HepG2 (cell line): ENCODE data around the gene STRN3. TPM values are rescaled to one million over a fixed set of nuclear protein-coding genes. Genes with fewer than 3 reads are reported as not detected.

Experiments used
- ATAC-seq: fragments of 200-7000 bp; cut with Tn5 transposase; 3 replicates; pipeline ENCODE4 v1.9.1; 2020; ENCODE audit warnings: mild to moderate bottlenecking, moderate library complexity
- BruUV-seq: library from RNA; stranded (reverse); fragments of 400-500 nt; replicated peaks from 2 replicates; lab custom pipeline; 2021; lab: Mats Ljungman, UMichigan
- CTCF ChIA-PET: fragments of 300-600 bp; formaldehyde crosslinking; extraction: SDS; loops from one replicate; lab custom pipeline; 2021; ENCODE audit warnings: low total read pairs, inconsistent platforms, low intra/inter-chr PET ratio; lab: Yijun Ruan, JAX
- POLR2A ChIA-PET: fragments of 350-600 bp; sonication (Branson Sonifier 250); formaldehyde crosslinking; loops from one replicate; lab custom pipeline; 2020; ENCODE audit warnings: antibody characterized with exemption, inconsistent platforms; lab: Yijun Ruan, JAX
- DNase-seq: peaks from one replicate; pipeline ENCODE4 v3.0.0-alpha.2; 2015; ENCODE audit warnings: low spot score
- FAIRE-seq: peaks from 3 replicates; lab custom pipeline; 2011; peaks lifted over from hg19 to GRCh38; lab: Jason Lieb, UNC
- H2AFZ ChIP-seq: one replicate; pipeline ENCODE4 v1.6.1; 2011; ENCODE audit warnings: low read length, inconsistent platforms
- H3K27ac ChIP-seq: fragments of 300-600 bp; 3 replicates; pipeline ENCODE4 v1.8.0; 2011; ENCODE audit warnings: mixed run types, mild to moderate bottlenecking, mixed read lengths, low read length, inconsistent platforms; ENCODE audit not compliant: insufficient read depth; ENCODE audit errors: extremely low read length
- H3K27me3 ChIP-seq, 2 experiments: fragments of 200-600 bp in 1 of 2; 2 replicates in 1 of 2; 3 replicates in 1 of 2; pipeline versions ENCODE4 v1.6.0 to v1.8.0; 2011; ENCODE audit warnings: low read length in 2 of 2, mild to moderate bottlenecking in 2 of 2, moderate library complexity in 2 of 2, inconsistent platforms in 1 of 2; ENCODE audit not compliant: insufficient read depth in 2 of 2, control insufficient read depth in 1 of 2
- H3K36me3 ChIP-seq, 2 experiments: fragments of 200-600 bp in 1 of 2; replicated peaks in 1 of 2; 2 replicates in 1 of 2; 3 replicates in 1 of 2; pipeline versions ENCODE4 v1.5.1 to v1.8.0; 2011; ENCODE audit warnings: low read length in 2 of 2, inconsistent platforms in 1 of 2; ENCODE audit not compliant: insufficient read depth in 2 of 2, control insufficient read depth in 1 of 2
- H3K4me1 ChIP-seq: 2 replicates; pipeline ENCODE4 v1.5.1; 2012; ENCODE audit warnings: low read length, inconsistent platforms; ENCODE audit not compliant: insufficient read depth
- H3K4me2 ChIP-seq: 2 replicates; pipeline ENCODE4 v1.6.0; 2011; ENCODE audit warnings: low read depth, low read length, inconsistent platforms
- H3K4me3 ChIP-seq, 3 experiments: fragments of 200-600 bp in 1 of 3; sonication (generic), shearing (Covaris generic) in 1 of 3; replicated peaks in 1 of 3; 2 replicates each; pipeline ENCODE4 v1.5.1; 2011 to 2016; ENCODE audit warnings: low read length in 3 of 3, inconsistent platforms in 2 of 3, low read depth in 2 of 3, mild to moderate bottlenecking in 2 of 3, control low read depth in 1 of 3, mixed read lengths in 1 of 3; ENCODE audit not compliant: insufficient read depth in 1 of 3
- H3K79me2 ChIP-seq: one replicate; pipeline ENCODE4 v1.6.1; 2011; ENCODE audit warnings: low read length, inconsistent platforms; ENCODE audit not compliant: insufficient read depth
- H3K9ac ChIP-seq: 2 replicates; pipeline ENCODE4 v1.6.0; 2011; ENCODE audit warnings: mild to moderate bottlenecking, low read depth, low read length, inconsistent platforms; ENCODE audit not compliant: insufficient read depth
- H3K9me3 ChIP-seq: 2 replicates; pipeline ENCODE4 v1.5.1; 2012; ENCODE audit warnings: mild to moderate bottlenecking, low read length
- H4K20me1 ChIP-seq: 2 replicates; pipeline ENCODE4 v1.6.0; 2011; ENCODE audit warnings: inconsistent platforms, mild to moderate bottlenecking, low read length, moderate library complexity; ENCODE audit not compliant: insufficient read depth
- BRCA1 ChIP-seq: sonication (generic); formaldehyde crosslinking; IDR thresholded peaks from 2 replicates; pipeline ENCODE4 v1.4.0; 2020; ENCODE audit warnings: missing genetic modification reagents
- CAMTA2 ChIP-seq: sonication (generic); formaldehyde crosslinking; IDR thresholded peaks from 2 replicates; pipeline ENCODE4 v1.4.0; 2020; ENCODE audit warnings: mild to moderate bottlenecking, missing genetic modification reagents, borderline replicate concordance
- HDAC1 ChIP-seq: sonication (generic); formaldehyde crosslinking; IDR thresholded peaks from 2 replicates; pipeline ENCODE4 v1.5.1; 2020; ENCODE audit warnings: mild to moderate bottlenecking, missing genetic modification reagents
- HDAC2 ChIP-seq: sonication (generic); formaldehyde crosslinking; IDR thresholded peaks from 2 replicates; pipeline ENCODE4 v1.4.0; 2020; ENCODE audit warnings: missing genetic modification reagents
- NR1H2 ChIP-seq: sonication (generic); formaldehyde crosslinking; IDR thresholded peaks from 2 replicates; pipeline ENCODE4 v1.8.1; 2022; ENCODE audit warnings: low read depth, missing genetic modification reagents, borderline replicate concordance
- NRL ChIP-seq: sonication (generic); formaldehyde crosslinking; IDR thresholded peaks from 2 replicates; pipeline ENCODE4 v1.5.0; 2020; ENCODE audit warnings: missing genetic modification reagents, mild to moderate bottlenecking, moderate library complexity, borderline replicate concordance
- PHB2 ChIP-seq: fragments of 450-650 bp; IDR thresholded peaks from 2 replicates; pipeline ENCODE4 v1.6.1; 2018; ENCODE audit not compliant: partially characterized antibody
- POLR2AphosphoS2 ChIP-seq: IDR thresholded peaks from 2 replicates; pipeline ENCODE4 v1.6.1; 2011; ENCODE audit warnings: low read depth, low read length, improper control_type of control experiment
- RFX1 ChIP-seq: fragments of 450-650 bp; IDR thresholded peaks from 2 replicates; pipeline ENCODE4 v1.6.1; 2017
- SOX13 ChIP-seq, 3 experiments: fragments of 450-650 bp in 1 of 3; sonication (generic) in 1 of 3; formaldehyde crosslinking in 1 of 3; IDR thresholded peaks in 2 of 3; conservative IDR thresholded peaks in 1 of 3; 2 replicates each; pipeline versions ENCODE4 v1.5.0 to v1.6.1; 2016 to 2020; ENCODE audit warnings: antibody characterized with exemption in 1 of 3, mild to moderate bottlenecking in 1 of 3, missing compliant biosample characterization in 1 of 3, missing genetic modification reagents in 1 of 3, moderate library complexity in 1 of 3
- ZFY ChIP-seq: sonication (generic); formaldehyde crosslinking; IDR thresholded peaks from 2 replicates; pipeline ENCODE4 v1.4.0; 2020; ENCODE audit warnings: missing genetic modification reagents
- ZNF383 ChIP-seq: sonication (generic); formaldehyde crosslinking; IDR thresholded peaks from 2 replicates; pipeline ENCODE4 v1.4.0; 2020; ENCODE audit warnings: missing genetic modification reagents, mild to moderate bottlenecking, borderline replicate concordance
- ZNF558 ChIP-seq: sonication (generic); formaldehyde crosslinking; IDR thresholded peaks from 2 replicates; pipeline ENCODE4 v1.9.0; 2022; ENCODE audit warnings: mild to moderate bottlenecking, missing genetic modification reagents, borderline replicate concordance
- WGBS: methylation state at CpG from one replicate; pipeline ENCODE4 v1.1.6; 2017; ENCODE audit warnings: low lambda C conversion rate; 5-methylcytosine and 5-hydroxymethylcytosine counted together
- in situ Hi-C: cut with HindIII; loops from 2 replicates; pipeline ENCODE4 v1.10.0; 2017; ENCODE audit warnings: low pct_unique_long_range_greater_than_20kb; ENCODE audit not compliant: extremely low pct_ligation_motif_present
- intact Hi-C: fragments of 100-400 bp; cut with micrococcal nuclease; formaldehyde crosslinking; loops from one replicate; pipeline ENCODE4 v1.10.0; 2022; ENCODE audit not compliant: unreplicated experiment
- polyA plus RNA-seq, 8 experiments: library from polyadenylated mRNA; depleted of rRNA in 3 of 8; stranded (reverse) in 7 of 8; unstranded in 1 of 8; fragments of >200 nt; fragmentation: Illumina TruSeq in 4 of 8; extraction: Trizol in 4 of 8; gene quantifications; 2 replicates each; pipeline versions ENCODE4 v1.2.1 to v1.2.3, GENCODE V29; 2011 to 2016; ENCODE audit warnings: low read depth in 4 of 8, missing spikeins in 1 of 8, mixed read lengths in 1 of 8; ENCODE audit not compliant: insufficient read depth in 1 of 8
- total RNA-seq, 5 experiments: library from RNA; depleted of rRNA; stranded (reverse); fragments of >200 nt; fragmentation: Illumina TruSeq; extraction: Trizol; gene quantifications; 2 replicates each; pipeline ENCODE4 v1.2.3, GENCODE V29; 2016; ENCODE audit warnings: low read depth in 1 of 5
- TF ChIP-seq, protein P1 (sequence below): sonication (generic); formaldehyde crosslinking; IDR thresholded peaks from 2 replicates; pipeline ENCODE4 v1.5.0; 2020; ENCODE audit warnings: missing genetic modification reagents

The STRN3 gene
- total and polyA plus RNA-seq, 2 of the 13 experiments (the other 11 are each of a cell fraction or from before 2014, with no cell fraction given), result 49.4 to 123 TPM

DNA sequence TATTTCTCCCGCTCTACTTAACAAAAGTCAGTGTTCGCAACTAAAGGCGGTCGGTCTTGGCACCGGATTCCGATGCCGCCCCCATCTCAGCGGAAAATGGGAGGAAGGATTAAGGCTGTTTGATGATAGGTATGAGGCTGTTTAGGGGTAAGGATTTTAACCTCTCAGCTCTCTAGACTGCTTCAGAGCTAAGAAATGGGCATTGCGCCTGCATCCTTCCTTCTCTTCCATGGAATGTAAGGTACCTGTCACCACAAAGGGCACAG lies 150.5 kb downstream of the STRN3 start:
- DNase-seq, result no peak
- no peaks in the 10 kb centered on the region for H4K20me1 ChIP-seq
- no peak overlapping the region for H3K27ac ChIP-seq
- TF ChIP-seq BRCA1 (CRISPR knock-in tag) (no peak), ZNF558 (no peak), CAMTA2 (CRISPR knock-in tag) (peak; percentile 37; the same call in 1 of the 2 replicates), ZFY (CRISPR knock-in tag) (no peak), HDAC1 (no peak), HDAC2 (CRISPR knock-in tag) (no peak), NR1H2 (CRISPR knock-in tag) (no peak), ZNF383 (CRISPR knock-in tag) (0 out of 2 replicates have a peak, but pooled peaks have one; percentile 7), RFX1 (no peak), NRL (no peak), POLR2AphosphoS2 (0 out of 2 replicates have a peak, but pooled peaks have one; percentile 10), SOX13 (IDR thresholded peaks at IDR 0.05) (no peak), SOX13 (CRISPR knock-in tag; conservative IDR thresholded peaks at IDR 0.05 in 1 of 2, IDR thresholded peaks at IDR 0.05 in 1 of 2) (0 out of 4 replicates have a peak, but pooled peaks of 1 of the 2 experiments have one; percentile 1), PHB2 (no peak)
- TF ChIP-seq, protein P1, sequence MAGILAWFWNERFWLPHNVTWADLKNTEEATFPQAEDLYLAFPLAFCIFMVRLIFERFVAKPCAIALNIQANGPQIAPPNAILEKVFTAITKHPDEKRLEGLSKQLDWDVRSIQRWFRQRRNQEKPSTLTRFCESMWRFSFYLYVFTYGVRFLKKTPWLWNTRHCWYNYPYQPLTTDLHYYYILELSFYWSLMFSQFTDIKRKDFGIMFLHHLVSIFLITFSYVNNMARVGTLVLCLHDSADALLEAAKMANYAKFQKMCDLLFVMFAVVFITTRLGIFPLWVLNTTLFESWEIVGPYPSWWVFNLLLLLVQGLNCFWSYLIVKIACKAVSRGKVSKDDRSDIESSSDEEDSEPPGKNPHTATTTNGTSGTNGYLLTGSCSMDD (CRISPR knock-in tag), result no peak
- H3K36me3 ChIP-seq, result peaks cover 0 to 2% of the 10 kb centered on the region in 2 experiments; a peak in 1 of 5 replicates
- H3K79me2 ChIP-seq, result no peaks in the 10 kb centered on the region
- intact Hi-C loops, result loop anchor here (2.0 to 10.0 kb wide), 2 partner anchors 207 to 321 kb away; partner anchors contain the start of gene G2E3
- no peak overlapping the region for H3K9ac ChIP-seq
- no peak overlapping the region for H3K4me3 ChIP-seq
- ChIA-PET CTCF (no interaction called here), POLR2A (no interaction called here)
- H3K4me1 ChIP-seq, result peaks cover 24% of the 10 kb centered on the region
- 97% methylated on average over 9 of the region's 9 CpGs for WGBS
- TSS peak; percentile 53 for BruUV-seq
- H3K27me3 ChIP-seq, result peaks cover 0 to 27% of the 10 kb centered on the region in 2 experiments; a peak in 4 of 5 replicates
- ATAC-seq, result no peak
- in situ Hi-C loops, result no loop called here
- H2AFZ ChIP-seq, result no peak overlapping the region
- 0 out of 2 replicates have a peak overlapping the region, but pooled peaks have one; percentile 97 for H3K4me2 ChIP-seq
- FAIRE-seq, result no peak
- H3K9me3 ChIP-seq, result no peaks in the 10 kb centered on the region
